ENCODE measurements around the gene FXYD6.

The FXYD6 gene

GRCh38 chr11:117790279-117790678, 86.2 kb downstream of the FXYD6 start:
- no peak for DNase-seq

GRCh38 chr11:117789241-117789640, 87.2 kb downstream of the FXYD6 start:
- DNase-seq: no peak
